OCI-LY1 (cell line): Measurements from ENCODE around the gene GLUD1.
"Not testable (repeated sequence)": the region's sequence is repeated elsewhere in the genome, so short reads cannot be mapped to it uniquely, and the experiment has no call there.

ENCODE experiments used
- H2AFZ ChIP-seq: fragments of 200-600 bp; sonication (generic), shearing (Covaris generic); 2 replicates; pipeline ENCODE4 v1.6.0; 2014; ENCODE audit warnings: antibody characterized with exemption, mild to moderate bottlenecking, low read length
- H3F3A ChIP-seq: fragments of 200-600 bp; sonication (generic), shearing (Covaris generic); 2 replicates; pipeline ENCODE4 v1.6.0; 2014; ENCODE audit warnings: mild to moderate bottlenecking, antibody characterized with exemption, low read length, moderate library complexity; ENCODE audit not compliant: insufficient read depth
- H3K27ac ChIP-seq: fragments of 200-600 bp; sonication (generic); 2 replicates; pipeline ENCODE4 v1.5.1; 2014; ENCODE audit warnings: low read length, mixed run types, mild to moderate bottlenecking, low read depth; ENCODE audit not compliant: poor library complexity, severe bottlenecking
- H3K27me3 ChIP-seq: fragments of 200-600 bp; sonication (generic); 2 replicates; pipeline ENCODE4 v1.6.0; 2014; ENCODE audit warnings: antibody characterized with exemption, mild to moderate bottlenecking, low read length, moderate library complexity; ENCODE audit not compliant: insufficient read depth
- H3K36me3 ChIP-seq: fragments of 200-600 bp; sonication (generic); 2 replicates; pipeline ENCODE4 v1.6.1; 2014; ENCODE audit warnings: mild to moderate bottlenecking, antibody characterized with exemption, low read length, moderate library complexity, mixed read lengths; ENCODE audit not compliant: insufficient read depth
- H3K4me1 ChIP-seq: fragments of 200-600 bp; sonication (generic); 2 replicates; pipeline ENCODE4 v1.5.1; 2014; ENCODE audit warnings: mild to moderate bottlenecking, low read length, moderate library complexity; ENCODE audit not compliant: insufficient read depth, severe bottlenecking
- H3K4me2 ChIP-seq: fragments of 200-600 bp; sonication (generic), shearing (Covaris generic); 2 replicates; pipeline ENCODE4 v1.6.1; 2014; ENCODE audit warnings: low read length
- H3K4me3 ChIP-seq: fragments of 200-600 bp; sonication (generic); 2 replicates; pipeline ENCODE4 v1.5.1; 2014; ENCODE audit warnings: low read length, low read depth, mild to moderate bottlenecking, mixed read lengths; ENCODE audit not compliant: poor library complexity, severe bottlenecking
- H3K79me2 ChIP-seq: fragments of 200-600 bp; shearing (Covaris generic); 2 replicates; pipeline ENCODE4 v1.6.1; 2016; ENCODE audit warnings: mixed run types, low read length, mixed read lengths; ENCODE audit not compliant: insufficient read depth
- H3K9ac ChIP-seq: fragments of 200-600 bp; sonication (generic), shearing (Covaris generic); 2 replicates; pipeline ENCODE4 v1.6.1; 2014; ENCODE audit warnings: mild to moderate bottlenecking, low read length, mixed read lengths
- H3K9me2 ChIP-seq: fragments of 200-600 bp; sonication (generic), shearing (Covaris generic); 2 replicates; pipeline ENCODE4 v1.6.1; 2014; ENCODE audit warnings: low read depth, mild to moderate bottlenecking, low read length, mixed read lengths
- H3K9me3 ChIP-seq: fragments of 200-600 bp; shearing (Covaris generic); 2 replicates; pipeline ENCODE4 v1.6.1; 2014; ENCODE audit warnings: low read length, mixed read lengths
- H4K20me1 ChIP-seq: fragments of 200-600 bp; sonication (generic), shearing (Covaris generic); 2 replicates; pipeline ENCODE4 v1.6.0; 2016; ENCODE audit warnings: mild to moderate bottlenecking, low read length; ENCODE audit not compliant: insufficient read depth
- EZH2 ChIP-seq: fragments of 200-600 bp; sonication (generic), shearing (Covaris generic); IDR thresholded peaks from 2 replicates; pipeline ENCODE4 v1.8.0; 2017; ENCODE audit warnings: borderline replicate concordance, mixed run types, mild to moderate bottlenecking, antibody characterized with exemption, low read length, moderate library complexity, mixed read lengths
- TF ChIP-seq, protein P1 (sequence below): fragments of 200-600 bp; sonication (generic), shearing (Covaris generic); IDR thresholded peaks from 2 replicates; pipeline ENCODE4 v1.5.1; 2017; ENCODE audit warnings: mild to moderate bottlenecking, antibody characterized with exemption, low read length, moderate library complexity, mixed read lengths

GLUD1 gene

DNA sequence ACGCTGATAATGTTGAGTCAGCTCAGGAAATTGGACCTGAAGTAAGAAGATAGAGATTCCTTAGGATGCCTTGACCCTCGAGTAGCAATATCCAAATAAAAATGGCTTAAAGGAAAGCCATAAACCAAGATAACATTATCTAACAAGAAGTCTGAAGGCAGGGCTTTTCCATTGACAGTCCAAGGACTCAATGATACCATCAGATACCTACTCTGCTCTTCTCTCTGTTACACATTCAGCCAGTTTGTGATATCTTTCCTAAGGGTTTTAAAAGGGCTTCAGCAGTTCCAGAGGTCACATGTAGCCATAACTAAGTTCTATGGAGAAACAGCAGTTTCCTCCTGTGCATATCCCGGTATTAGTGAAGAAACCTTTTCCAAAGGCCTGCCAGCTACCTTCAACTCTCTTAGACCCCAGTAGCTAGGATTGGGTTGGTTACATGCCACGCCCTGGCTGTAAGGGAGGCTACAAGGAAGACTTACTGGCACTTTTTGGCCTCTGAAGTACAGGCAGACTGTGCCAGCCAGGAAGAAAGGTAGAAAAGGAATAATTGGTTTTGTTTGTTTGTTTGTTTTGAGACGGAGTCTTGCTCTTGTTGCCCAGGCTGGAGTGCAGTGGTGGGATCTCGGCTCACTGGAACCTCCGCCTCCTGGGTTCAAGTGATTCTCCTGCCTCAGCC, 10.9 kb upstream of the GLUD1 start:
- Histone ChIP-seq H3K4me2 (no peak overlapping the region), H4K20me1 (no peaks in the 10 kb centered on the region), H3K79me2 (no peaks in the 10 kb centered on the region), H3K4me3 (no peak overlapping the region), H3K27ac (no peak overlapping the region), H3K36me3 (peaks cover 55% of the 10 kb centered on the region), H3K27me3 (no peaks in the 10 kb centered on the region), H3F3A (no peaks in the 10 kb centered on the region), H2AFZ (no peak overlapping the region), H3K9ac (no peak overlapping the region), H3K9me3 (no peaks in the 10 kb centered on the region), H3K4me1 (no peaks in the 10 kb centered on the region), H3K9me2 (no peaks in the 10 kb centered on the region)
- TF ChIP-seq EZH2: no peak
- TF ChIP-seq, protein P1, sequence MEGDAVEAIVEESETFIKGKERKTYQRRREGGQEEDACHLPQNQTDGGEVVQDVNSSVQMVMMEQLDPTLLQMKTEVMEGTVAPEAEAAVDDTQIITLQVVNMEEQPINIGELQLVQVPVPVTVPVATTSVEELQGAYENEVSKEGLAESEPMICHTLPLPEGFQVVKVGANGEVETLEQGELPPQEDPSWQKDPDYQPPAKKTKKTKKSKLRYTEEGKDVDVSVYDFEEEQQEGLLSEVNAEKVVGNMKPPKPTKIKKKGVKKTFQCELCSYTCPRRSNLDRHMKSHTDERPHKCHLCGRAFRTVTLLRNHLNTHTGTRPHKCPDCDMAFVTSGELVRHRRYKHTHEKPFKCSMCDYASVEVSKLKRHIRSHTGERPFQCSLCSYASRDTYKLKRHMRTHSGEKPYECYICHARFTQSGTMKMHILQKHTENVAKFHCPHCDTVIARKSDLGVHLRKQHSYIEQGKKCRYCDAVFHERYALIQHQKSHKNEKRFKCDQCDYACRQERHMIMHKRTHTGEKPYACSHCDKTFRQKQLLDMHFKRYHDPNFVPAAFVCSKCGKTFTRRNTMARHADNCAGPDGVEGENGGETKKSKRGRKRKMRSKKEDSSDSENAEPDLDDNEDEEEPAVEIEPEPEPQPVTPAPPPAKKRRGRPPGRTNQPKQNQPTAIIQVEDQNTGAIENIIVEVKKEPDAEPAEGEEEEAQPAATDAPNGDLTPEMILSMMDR: no peak

DNA sequence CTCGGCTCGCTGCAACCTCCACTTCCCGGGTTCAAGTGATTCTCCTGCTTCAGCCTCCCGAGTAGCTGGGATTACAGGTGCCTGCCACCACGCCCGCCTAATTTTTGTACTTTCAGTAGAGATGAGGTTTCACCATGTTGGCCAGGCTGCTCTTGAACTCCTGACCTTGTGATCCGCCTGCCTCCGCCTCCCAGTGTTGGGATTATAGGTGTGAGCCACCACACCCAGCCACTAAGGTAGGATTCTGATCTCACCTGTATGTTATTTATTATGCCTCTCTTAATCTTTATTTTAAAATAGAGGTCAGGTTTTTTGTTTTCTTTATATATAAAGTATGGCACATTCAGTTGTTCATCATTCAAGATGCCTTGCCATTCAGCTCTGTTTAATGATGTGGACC, 10.1 kb upstream of the GLUD1 start:
- H3K9me3 ChIP-seq, H3K9ac ChIP-seq: not testable (repeated sequence)
- peaks cover 62% of the 10 kb centered on the region for H3K36me3 ChIP-seq

DNA sequence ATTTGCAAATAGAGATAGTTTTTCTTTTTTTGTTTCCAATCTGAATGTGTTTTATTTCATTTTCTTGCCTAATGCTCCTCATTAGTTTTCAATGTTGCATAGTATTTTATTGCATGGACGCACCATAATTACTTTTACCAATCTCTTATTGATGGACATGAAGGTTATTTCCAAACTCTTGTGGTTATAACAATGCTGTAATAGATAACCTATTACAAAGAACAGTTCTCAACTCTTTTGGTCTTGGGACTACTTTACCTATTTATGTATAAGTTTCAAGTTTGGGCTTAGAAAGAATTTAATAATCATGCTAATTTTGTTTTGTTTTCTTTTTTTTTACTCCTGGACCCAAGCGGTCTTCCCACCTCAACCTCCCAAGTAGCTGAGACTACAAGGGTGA, 7.4 kb upstream of the GLUD1 start:
- no peaks in the 10 kb centered on the region for H3K4me1 ChIP-seq
- 0 out of 2 replicates have a peak, but pooled peaks cover 2% of the 10 kb centered on the region for H3K9me3 ChIP-seq
- H3K27ac ChIP-seq: no peak overlapping the region
- no peak overlapping the region for H3K4me3 ChIP-seq
- H3K4me2 ChIP-seq: no peak overlapping the region
- TF ChIP-seq, protein P1: no peak
- no peak for TF ChIP-seq EZH2
- no peak overlapping the region for H3K9ac ChIP-seq
- H3K36me3 ChIP-seq: peaks cover 63% of the 10 kb centered on the region
- no peaks in the 10 kb centered on the region for H3K79me2 ChIP-seq
- H3F3A ChIP-seq: no peaks in the 10 kb centered on the region
- H4K20me1 ChIP-seq: no peaks in the 10 kb centered on the region
- no peaks in the 10 kb centered on the region for H3K9me2 ChIP-seq
- H3K27me3 ChIP-seq: no peaks in the 10 kb centered on the region
- H2AFZ ChIP-seq: no peak overlapping the region

More for the DNA sequence above, 10.1 kb upstream of the GLUD1 start:
- H4K20me1 ChIP-seq, H3K4me3 ChIP-seq, H3K79me2 ChIP-seq, H3K9me2 ChIP-seq, H3K27ac ChIP-seq, H3K4me1 ChIP-seq, H3K27me3 ChIP-seq, H3K4me2 ChIP-seq, H3F3A ChIP-seq, H2AFZ ChIP-seq: not testable (repeated sequence)
